ENCODE results near the gene ASB1. TPM values are rescaled to one million over a fixed set of nuclear protein-coding genes. Genes with fewer than 3 reads are reported as not detected.

Gene ASB1
- total RNA-seq, 2 donors from 2014 or later = 11.9 to 27.8 TPM

DNA sequence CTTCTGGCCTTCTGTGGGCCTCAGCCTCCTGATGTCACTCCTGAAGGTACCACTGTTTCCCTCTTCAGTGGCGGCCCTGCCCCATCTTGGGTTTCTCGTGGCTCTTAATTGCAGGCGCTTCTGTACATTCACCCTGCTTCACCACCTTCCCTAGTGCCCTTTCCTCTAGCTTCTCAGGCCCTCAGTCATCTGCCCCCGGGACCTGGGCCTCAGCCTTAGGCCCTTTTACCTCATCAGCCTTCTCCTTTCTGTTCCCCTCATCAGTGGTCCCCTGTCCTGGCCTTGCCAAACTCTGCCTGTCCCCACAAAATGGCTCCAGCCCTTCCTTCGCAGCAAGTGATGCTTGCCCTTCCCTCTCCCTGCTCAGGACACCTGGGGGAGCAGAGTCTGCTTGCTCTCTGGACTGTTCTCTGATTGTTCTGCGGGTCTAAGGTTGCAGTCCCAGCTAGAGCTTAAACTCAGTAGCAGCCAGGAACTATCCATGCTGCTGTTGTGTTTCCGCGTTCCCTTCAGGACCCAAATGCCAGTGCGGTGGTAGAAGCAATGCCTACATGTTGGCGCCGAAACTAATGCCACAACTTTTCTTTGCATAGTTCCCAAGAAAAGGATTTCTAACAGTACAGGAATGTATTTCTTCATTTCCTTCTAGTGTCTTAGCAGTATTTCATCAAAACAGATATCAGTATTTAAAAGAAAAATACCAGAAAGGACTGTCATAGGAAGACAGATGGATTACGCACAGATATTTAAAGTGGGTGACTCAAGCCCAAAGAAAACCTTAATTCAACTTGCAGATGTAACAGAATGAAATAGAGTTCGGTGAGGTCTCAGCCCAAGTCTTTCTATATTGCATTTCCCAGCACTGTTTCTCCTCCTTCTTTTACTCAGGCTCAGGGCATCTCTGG is 7.5 kb downstream of the ASB1 start:
- no peaks in the 10 kb centered on the region for H3K27me3 ChIP-seq (replicated peaks; ENCODE audit: insufficient read depth)
- H3K9me3 ChIP-seq = no peaks in the 10 kb centered on the region
- no peaks in the 10 kb centered on the region for H3K4me1 ChIP-seq (replicated peaks)
- TF ChIP-seq POLR2AphosphoS5 (IDR thresholded peaks at IDR 0.05) (no peak), POLR2A (IDR thresholded peaks at IDR 0.05) (no peak)
- TF ChIP-seq, protein P1, sequence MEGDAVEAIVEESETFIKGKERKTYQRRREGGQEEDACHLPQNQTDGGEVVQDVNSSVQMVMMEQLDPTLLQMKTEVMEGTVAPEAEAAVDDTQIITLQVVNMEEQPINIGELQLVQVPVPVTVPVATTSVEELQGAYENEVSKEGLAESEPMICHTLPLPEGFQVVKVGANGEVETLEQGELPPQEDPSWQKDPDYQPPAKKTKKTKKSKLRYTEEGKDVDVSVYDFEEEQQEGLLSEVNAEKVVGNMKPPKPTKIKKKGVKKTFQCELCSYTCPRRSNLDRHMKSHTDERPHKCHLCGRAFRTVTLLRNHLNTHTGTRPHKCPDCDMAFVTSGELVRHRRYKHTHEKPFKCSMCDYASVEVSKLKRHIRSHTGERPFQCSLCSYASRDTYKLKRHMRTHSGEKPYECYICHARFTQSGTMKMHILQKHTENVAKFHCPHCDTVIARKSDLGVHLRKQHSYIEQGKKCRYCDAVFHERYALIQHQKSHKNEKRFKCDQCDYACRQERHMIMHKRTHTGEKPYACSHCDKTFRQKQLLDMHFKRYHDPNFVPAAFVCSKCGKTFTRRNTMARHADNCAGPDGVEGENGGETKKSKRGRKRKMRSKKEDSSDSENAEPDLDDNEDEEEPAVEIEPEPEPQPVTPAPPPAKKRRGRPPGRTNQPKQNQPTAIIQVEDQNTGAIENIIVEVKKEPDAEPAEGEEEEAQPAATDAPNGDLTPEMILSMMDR (IDR thresholded peaks at IDR 0.05) = no peak
- intact Hi-C loops (cut with DNase I) = no loop called here
- DNase-seq (ENCODE audit: low spot score) = no peak
- no peak overlapping the region for H3K4me3 ChIP-seq
- WGBS = 87% methylated on average over 13 of the region's 13 CpGs
- no peak overlapping the region for H3K27ac ChIP-seq
- peaks cover 0 to 13% of the 10 kb centered on the region in 2 donors for H3K36me3 ChIP-seq

DNA sequence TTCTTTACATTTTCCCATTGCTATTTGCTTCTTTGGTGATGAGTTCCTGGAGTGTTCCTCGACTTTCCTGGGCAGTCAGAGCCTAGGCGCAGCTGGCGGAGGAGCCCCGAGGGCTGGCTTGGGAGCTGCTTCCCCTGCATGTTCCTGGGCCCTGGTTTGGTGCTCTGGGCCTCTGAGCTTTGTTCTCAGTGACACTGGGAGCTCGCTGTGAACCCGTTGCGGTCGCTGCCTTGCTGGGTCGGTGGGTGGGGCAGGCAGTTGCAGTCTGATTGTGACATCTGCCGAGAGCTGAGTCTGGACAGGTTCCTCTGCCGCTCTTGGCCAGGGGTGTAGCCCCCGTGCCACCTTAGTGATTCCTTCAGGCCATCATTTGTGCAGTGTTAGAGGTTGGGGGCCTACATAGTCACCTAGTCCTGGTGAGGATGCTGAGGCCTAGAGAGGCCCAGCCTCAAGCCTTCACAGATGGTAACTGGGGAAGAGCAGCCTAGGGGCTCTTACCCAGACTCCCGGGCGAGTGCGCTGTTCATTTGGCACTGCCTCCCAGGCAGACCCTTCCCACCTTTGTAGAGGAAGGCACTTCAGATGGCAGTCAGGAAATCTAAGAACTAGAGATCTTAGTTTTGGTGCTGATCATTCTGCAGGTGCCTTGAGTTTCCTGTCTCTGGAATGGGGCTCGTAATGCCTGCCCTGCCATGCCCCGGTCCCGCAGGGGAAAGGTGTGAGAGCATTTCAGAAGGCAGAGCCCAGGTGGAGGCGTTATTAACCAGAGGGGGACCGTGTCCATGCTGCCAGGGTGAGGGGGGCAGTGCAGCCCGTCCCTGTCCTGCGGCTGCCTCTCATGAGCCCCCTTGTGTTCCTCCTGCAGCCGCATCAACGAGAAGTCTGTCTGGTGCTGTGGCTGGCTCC is 8.4 kb downstream of the ASB1 start:
- intact Hi-C loops (cut with DNase I) = no loop called here
- H3K4me3 ChIP-seq = no peak overlapping the region
- TF ChIP-seq POLR2AphosphoS5 (IDR thresholded peaks at IDR 0.05) (no peak), POLR2A (IDR thresholded peaks at IDR 0.05) (no peak)
- TF ChIP-seq, protein P1 (IDR thresholded peaks at IDR 0.05) = no peak
- peaks cover 0 to 13% of the 10 kb centered on the region in 2 donors for H3K36me3 ChIP-seq
- WGBS = 79% methylated on average over 23 of the region's 24 CpGs
- H3K27ac ChIP-seq = no peak overlapping the region
- no peaks in the 10 kb centered on the region for H3K4me1 ChIP-seq (replicated peaks)
- H3K27me3 ChIP-seq (replicated peaks; ENCODE audit: insufficient read depth) = no peaks in the 10 kb centered on the region
- H3K9me3 ChIP-seq = no peaks in the 10 kb centered on the region
- no peak for DNase-seq (ENCODE audit: low spot score)

DNA sequence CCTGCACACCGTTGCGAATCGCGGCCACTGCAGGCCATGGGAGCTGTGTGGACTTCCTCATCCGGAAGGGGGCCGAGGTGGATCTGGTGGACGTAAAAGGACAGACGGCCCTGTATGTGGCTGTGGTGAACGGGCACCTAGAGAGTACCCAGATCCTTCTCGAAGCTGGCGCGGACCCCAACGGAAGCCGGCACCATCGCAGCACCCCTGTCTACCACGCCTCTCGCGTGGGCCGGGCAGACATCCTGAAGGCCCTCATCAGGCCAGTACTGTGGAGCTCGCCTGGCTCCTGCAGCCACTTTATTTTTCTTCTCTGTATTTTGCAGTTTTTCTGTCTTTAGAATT is 9.0 kb downstream of the ASB1 start:
- H3K27me3 ChIP-seq (replicated peaks; ENCODE audit: insufficient read depth) = no peaks in the 10 kb centered on the region
- 93% methylated on average over 15 of the region's 20 CpGs for WGBS
- H3K4me3 ChIP-seq = no peak overlapping the region
- intact Hi-C loops (cut with DNase I) = no loop called here
- peaks cover 0 to 13% of the 10 kb centered on the region in 2 donors for H3K36me3 ChIP-seq
- DNase-seq (ENCODE audit: low spot score) = no peak
- no peaks in the 10 kb centered on the region for H3K9me3 ChIP-seq
- TF ChIP-seq, protein P1 (IDR thresholded peaks at IDR 0.05) = no peak
- no peak for TF ChIP-seq POLR2AphosphoS5 (IDR thresholded peaks at IDR 0.05)
- no peak for TF ChIP-seq POLR2A (IDR thresholded peaks at IDR 0.05)
- H3K4me1 ChIP-seq (replicated peaks) = no peaks in the 10 kb centered on the region
- no peak overlapping the region for H3K27ac ChIP-seq

DNA sequence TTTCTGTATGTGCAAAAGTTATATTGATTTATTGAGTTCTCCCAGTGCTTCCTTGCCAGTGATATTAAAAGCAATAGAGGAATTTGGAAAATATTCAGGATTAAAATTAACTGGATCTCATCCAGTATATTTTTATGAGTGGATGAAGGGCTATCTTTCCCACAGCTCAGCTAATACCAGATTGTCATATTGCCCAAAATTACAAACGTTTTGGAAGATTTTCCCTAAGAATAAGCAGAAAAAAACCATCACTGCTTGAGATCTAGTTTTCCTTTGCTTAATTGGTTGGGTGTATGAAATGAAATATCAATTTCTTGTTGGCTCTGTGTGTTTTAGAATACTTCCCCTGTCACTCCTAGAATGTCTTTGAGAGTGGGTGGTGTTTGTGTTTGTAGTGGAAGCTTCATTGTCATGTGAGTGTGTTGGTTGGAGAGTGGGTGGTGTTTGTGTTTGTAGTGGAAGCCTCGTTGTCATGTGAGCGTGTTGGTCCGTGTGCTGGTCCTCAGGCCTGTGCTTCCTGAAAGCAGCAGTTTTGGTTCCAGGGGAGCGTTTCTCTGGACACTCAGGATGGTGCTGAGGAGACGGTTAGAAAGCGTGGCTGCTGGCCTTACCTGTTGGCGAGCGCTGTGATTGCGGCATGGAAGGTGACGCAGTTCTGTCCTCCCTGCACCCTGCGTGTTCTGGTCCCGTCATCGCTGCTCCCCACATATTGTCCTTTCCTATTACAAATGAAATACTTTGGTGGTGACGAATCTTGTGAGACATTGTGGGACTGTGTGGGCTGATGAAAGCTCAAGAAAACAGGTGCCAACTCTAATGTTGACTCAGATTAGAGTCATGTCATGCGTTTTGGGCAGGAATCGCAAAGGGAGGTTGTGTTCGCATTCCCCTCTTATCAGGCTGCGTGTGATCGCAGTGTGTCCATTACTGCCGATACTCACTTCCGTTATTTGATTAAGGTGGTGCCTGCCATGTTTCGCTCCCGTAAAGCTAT is 12.4 kb downstream of the ASB1 start:
- H3K4me3 ChIP-seq = no peak overlapping the region
- no peaks in the 10 kb centered on the region for H3K9me3 ChIP-seq
- intact Hi-C loops (cut with DNase I) = no loop called here
- peaks cover 0 to 6% of the 10 kb centered on the region in 2 donors for H3K36me3 ChIP-seq
- H3K4me1 ChIP-seq (replicated peaks) = no peaks in the 10 kb centered on the region
- TF ChIP-seq, protein P1 (IDR thresholded peaks at IDR 0.05) = no peak
- TF ChIP-seq POLR2AphosphoS5 (IDR thresholded peaks at IDR 0.05) (no peak), POLR2A (IDR thresholded peaks at IDR 0.05) (no peak)
- 61% methylated on average over 24 of the region's 24 CpGs for WGBS
- H3K27ac ChIP-seq = peak overlapping the region in 1 of 2 donors; percentile 26
- DNase-seq (ENCODE audit: low spot score) = no peak
- H3K27me3 ChIP-seq (replicated peaks; ENCODE audit: insufficient read depth) = no peaks in the 10 kb centered on the region
